HL-60 (cell line): ENCODE results near the gene ATRNL1.

Source experiments
- DNase-seq, 2 experiments: peaks; one replicate each; pipeline ENCODE4 v3.0.0-alpha.2; 2010 to 2020; ENCODE audit warnings: low read depth in 1 of 2, low spot score in 1 of 2
- H3K27ac ChIP-seq: fragments of 250-450 bp; sonication (Bioruptor Pico); replicated peaks from 2 replicates; pipeline ENCODE4 v1.5.1; 2020; ENCODE audit warnings: mild to moderate bottlenecking, moderate library complexity
- H3K27me3 ChIP-seq: fragments of 250-450 bp; sonication (Bioruptor Pico); 2 replicates; pipeline ENCODE4 v1.5.1; 2021; ENCODE audit warnings: mild to moderate bottlenecking, moderate library complexity; ENCODE audit not compliant: insufficient read depth, poor library complexity, severe bottlenecking
- H3K4me3 ChIP-seq: replicated peaks from 2 replicates; pipeline ENCODE4 v1.5.1; 2011; ENCODE audit warnings: mild to moderate bottlenecking, control low read depth, low read length; ENCODE audit not compliant: insufficient read depth
- CTCF ChIP-seq: IDR thresholded peaks from one replicate; pipeline ENCODE4 v1.5.1; 2011; ENCODE audit warnings: low read length, control low read depth, inconsistent platforms; ENCODE audit not compliant: insufficient read depth
- GABPA ChIP-seq: IDR thresholded peaks from 2 replicates; pipeline ENCODE4 v1.6.1; 2012; ENCODE audit warnings: low read depth
- POLR2AphosphoS5 ChIP-seq: IDR thresholded peaks from 2 replicates; pipeline ENCODE4 v1.6.1; 2012; ENCODE audit warnings: low read depth
- REST ChIP-seq: IDR thresholded peaks from 2 replicates; pipeline ENCODE4 v1.6.1; 2012; ENCODE audit warnings: low read depth; ENCODE audit not compliant: insufficient replicate concordance
- SPI1 ChIP-seq: IDR thresholded peaks from 2 replicates; pipeline ENCODE4 v1.6.1; 2012; ENCODE audit warnings: low read depth, mild to moderate bottlenecking, borderline replicate concordance

Gene ATRNL1

GRCh38 chr10:115711306-115711705 lies 618.1 kb downstream of the ATRNL1 start:
- Histone ChIP-seq H3K27me3 (no peaks in the 10 kb centered on the region), H3K27ac (no peak overlapping the region), H3K4me3 (no peak overlapping the region)
- no peak for DNase-seq
- no peak for TF ChIP-seq CTCF
- no peak for TF ChIP-seq GABPA
- TF ChIP-seq SPI1, result no peak
- TF ChIP-seq POLR2AphosphoS5, result no peak
- no peak for TF ChIP-seq REST

- Histone ChIP-seq H3K27ac (no peak overlapping the region), H3K27me3 (no peaks in the 10 kb centered on the region), H3K4me3 (no peak overlapping the region)
- no peak for TF ChIP-seq POLR2AphosphoS5
- TF ChIP-seq REST, result no peak
- no peak for TF ChIP-seq SPI1
- no peak for TF ChIP-seq GABPA
- no peak for TF ChIP-seq CTCF
- DNase-seq, result no peak
Observed at GRCh38 chr10:115720121-115720520, 627.0 kb downstream of the ATRNL1 start.

GRCh38 chr10:115727129-115727528 lies 634.0 kb downstream of the ATRNL1 start:
- no peak for DNase-seq
- no peak for TF ChIP-seq POLR2AphosphoS5
- TF ChIP-seq REST, result no peak
- no peak for TF ChIP-seq SPI1
- TF ChIP-seq GABPA, result no peak
- TF ChIP-seq CTCF, result no peak
- Histone ChIP-seq H3K27me3 (no peaks in the 10 kb centered on the region), H3K27ac (no peak overlapping the region), H3K4me3 (no peak overlapping the region)
